GM21723 (cell line): ENCODE measurements around the gene DAB2IP.

Source experiments
- ATAC-seq: cut with Tn5 transposase; IDR thresholded peaks from one replicate; pipeline ENCODE4 v1.9.1; 2021; ENCODE audit warnings: mild to moderate bottlenecking, moderate library complexity; ENCODE audit not compliant: unreplicated experiment

Gene DAB2IP

GRCh38 chr9:121773286-121773953 lies 122.0 kb downstream of the DAB2IP start:
- no peak for ATAC-seq

GRCh38 chr9:121773954-121774714 lies 122.7 kb downstream of the DAB2IP start:
- ATAC-seq, result no peak

GRCh38 chr9:121774715-121775613 lies 123.5 kb downstream of the DAB2IP start:
- no peak for ATAC-seq

- ATAC-seq, result no peak
Observed at GRCh38 chr9:121776001-121776738, 124.7 kb downstream of the DAB2IP start.

GRCh38 chr9:121776739-121777637 lies 125.6 kb downstream of the DAB2IP start:
- no peak for ATAC-seq

- no peak for ATAC-seq
Observed at GRCh38 chr9:121778252-121779225, 127.1 kb downstream of the DAB2IP start.

- ATAC-seq, result no peak
Observed at GRCh38 chr9:121779381-121780117, 128.1 kb downstream of the DAB2IP start.

- no peak for ATAC-seq
Observed at GRCh38 chr9:121780177-121781040, 129.0 kb downstream of the DAB2IP start.

- ATAC-seq, result no peak
Observed at GRCh38 chr9:121781145-121781548, 129.7 kb downstream of the DAB2IP start.

- no peak for ATAC-seq
Observed at GRCh38 chr9:121781701-121782464, 130.4 kb downstream of the DAB2IP start.

- no peak for ATAC-seq
Observed at GRCh38 chr9:121782514-121783110, 131.2 kb downstream of the DAB2IP start.

GRCh38 chr9:121783111-121783510 lies 131.7 kb downstream of the DAB2IP start:
- ATAC-seq, result no peak

- ATAC-seq, result no peak
Observed at GRCh38 chr9:121783521-121784507, 132.4 kb downstream of the DAB2IP start.

- no peak for ATAC-seq
Observed at GRCh38 chr9:121784731-121785411, 133.4 kb downstream of the DAB2IP start.
